HS-27A (cell line): ENCODE results near the gene MGAT3.

Source experiments
- DNase-seq: peaks from one replicate; pipeline ENCODE4 v3.0.0-alpha.2; 2012; ENCODE audit warnings: low read depth, missing footprints

The MGAT3 gene

GRCh38 chr22:39450258-39450955 is 6.4 kb upstream of the MGAT3 start:
- no peak for DNase-seq

- no peak for DNase-seq
Measured at GRCh38 chr22:39452740-39453040, 4.1 kb upstream of the MGAT3 start.

GRCh38 chr22:39453765-39454378 is 2.9 kb upstream of the MGAT3 start:
- no peak for DNase-seq

- no peak for DNase-seq
Measured at GRCh38 chr22:39454385-39454871, 2.4 kb upstream of the MGAT3 start.

GRCh38 chr22:39457198-39457555 is 365 bp downstream of the MGAT3 start:
- no peak for DNase-seq

- no peak for DNase-seq
Measured at GRCh38 chr22:39457556-39458443, 988 bp downstream of the MGAT3 start.

GRCh38 chr22:39458444-39459083 is 1.8 kb downstream of the MGAT3 start:
- no peak for DNase-seq

GRCh38 chr22:39459681-39460080 is 2.9 kb downstream of the MGAT3 start:
- no peak for DNase-seq

- no peak for DNase-seq
Measured at GRCh38 chr22:39462443-39463221, 5.8 kb downstream of the MGAT3 start.

- DNase-seq = no peak
Measured at GRCh38 chr22:39463277-39463676, 6.5 kb downstream of the MGAT3 start.

- DNase-seq = no peak
Measured at GRCh38 chr22:39463931-39464390, 7.1 kb downstream of the MGAT3 start.

- DNase-seq = no peak
Measured at GRCh38 chr22:39466228-39467006, 9.6 kb downstream of the MGAT3 start.

GRCh38 chr22:39467390-39467895 is 10.6 kb downstream of the MGAT3 start:
- no peak for DNase-seq

- DNase-seq = no peak
Measured at GRCh38 chr22:39468487-39469325, 11.9 kb downstream of the MGAT3 start.

GRCh38 chr22:39469326-39469680 is 12.5 kb downstream of the MGAT3 start:
- no peak for DNase-seq

- no peak for DNase-seq
Measured at GRCh38 chr22:39469681-39470450, 13.1 kb downstream of the MGAT3 start.

- DNase-seq = no peak
Measured at GRCh38 chr22:39470451-39471291, 13.9 kb downstream of the MGAT3 start.
